HCEC 1CT (cell line): ENCODE results near the gene SIPA1L3.

Experiments used
- DNase-seq: peaks from one replicate; pipeline ENCODE4 v3.0.0-alpha.2; 2017

SIPA1L3 gene

GRCh38 chr19:38115271-38115802 lies 208.3 kb downstream of the SIPA1L3 start:
- DNase-seq = no peak

GRCh38 chr19:38118176-38118575 lies 211.2 kb downstream of the SIPA1L3 start:
- DNase-seq = no peak

- DNase-seq = no peak
Measured at GRCh38 chr19:38120471-38121025, 213.5 kb downstream of the SIPA1L3 start.

GRCh38 chr19:38122402-38123093 lies 215.5 kb downstream of the SIPA1L3 start:
- DNase-seq = no peak

GRCh38 chr19:38125238-38125637 lies 218.2 kb downstream of the SIPA1L3 start:
- DNase-seq = no peak

GRCh38 chr19:38130399-38130798 lies 223.4 kb downstream of the SIPA1L3 start:
- no peak for DNase-seq

GRCh38 chr19:38132781-38133180 lies 225.8 kb downstream of the SIPA1L3 start:
- DNase-seq = no peak

- DNase-seq = no peak
Measured at GRCh38 chr19:38133319-38133718, 226.3 kb downstream of the SIPA1L3 start.

GRCh38 chr19:38134540-38135149 lies 227.6 kb downstream of the SIPA1L3 start:
- peak; percentile 41 for DNase-seq

GRCh38 chr19:38135150-38135998 lies 228.4 kb downstream of the SIPA1L3 start:
- DNase-seq = no peak

- DNase-seq = no peak
Measured at GRCh38 chr19:38139122-38139521, 232.1 kb downstream of the SIPA1L3 start.

GRCh38 chr19:38141108-38141507 lies 234.1 kb downstream of the SIPA1L3 start:
- DNase-seq = no peak

GRCh38 chr19:38142176-38143035 lies 235.4 kb downstream of the SIPA1L3 start:
- peak; percentile 22 for DNase-seq

- no peak for DNase-seq
Measured at GRCh38 chr19:38143847-38144246, 236.8 kb downstream of the SIPA1L3 start.

GRCh38 chr19:38144667-38145066 lies 237.7 kb downstream of the SIPA1L3 start:
- no peak for DNase-seq

- peak; percentile 6 for DNase-seq
Measured at GRCh38 chr19:38145623-38146022, 238.6 kb downstream of the SIPA1L3 start.

- no peak for DNase-seq
Measured at GRCh38 chr19:38148337-38148736, 241.3 kb downstream of the SIPA1L3 start.

- no peak for DNase-seq
Measured at GRCh38 chr19:38149661-38150061, 242.7 kb downstream of the SIPA1L3 start.

- no peak for DNase-seq
Measured at GRCh38 chr19:38151242-38151641, 244.2 kb downstream of the SIPA1L3 start.

- DNase-seq = no peak
Measured at GRCh38 chr19:38152461-38153379, 245.7 kb downstream of the SIPA1L3 start.

GRCh38 chr19:38155453-38155852 lies 248.4 kb downstream of the SIPA1L3 start:
- DNase-seq = peak; percentile 19
